Activated naive CD4-positive, alpha-beta T cell treated with anti-CD3 and anti-CD28 coated beads, Interleukin-2, amount 10 ng/mL, durations not matched to agents 5 hours and 36 hours (primary cell): ENCODE data around the gene NT5M. TPM values are rescaled to one million over a fixed set of nuclear protein-coding genes. Genes with fewer than 3 reads are reported as not detected.

Source experiments
- total RNA-seq, 2 experiments: library from RNA; stranded (reverse); gene quantifications; one replicate each; pipeline ENCODE4 v1.2.3, GENCODE V29; 2021

The NT5M gene
- 10 to 100 TPM in 1 of 2 experiments, 1 to 10 TPM in 1; 8.3 to 11.0 TPM for total RNA-seq

DNA sequence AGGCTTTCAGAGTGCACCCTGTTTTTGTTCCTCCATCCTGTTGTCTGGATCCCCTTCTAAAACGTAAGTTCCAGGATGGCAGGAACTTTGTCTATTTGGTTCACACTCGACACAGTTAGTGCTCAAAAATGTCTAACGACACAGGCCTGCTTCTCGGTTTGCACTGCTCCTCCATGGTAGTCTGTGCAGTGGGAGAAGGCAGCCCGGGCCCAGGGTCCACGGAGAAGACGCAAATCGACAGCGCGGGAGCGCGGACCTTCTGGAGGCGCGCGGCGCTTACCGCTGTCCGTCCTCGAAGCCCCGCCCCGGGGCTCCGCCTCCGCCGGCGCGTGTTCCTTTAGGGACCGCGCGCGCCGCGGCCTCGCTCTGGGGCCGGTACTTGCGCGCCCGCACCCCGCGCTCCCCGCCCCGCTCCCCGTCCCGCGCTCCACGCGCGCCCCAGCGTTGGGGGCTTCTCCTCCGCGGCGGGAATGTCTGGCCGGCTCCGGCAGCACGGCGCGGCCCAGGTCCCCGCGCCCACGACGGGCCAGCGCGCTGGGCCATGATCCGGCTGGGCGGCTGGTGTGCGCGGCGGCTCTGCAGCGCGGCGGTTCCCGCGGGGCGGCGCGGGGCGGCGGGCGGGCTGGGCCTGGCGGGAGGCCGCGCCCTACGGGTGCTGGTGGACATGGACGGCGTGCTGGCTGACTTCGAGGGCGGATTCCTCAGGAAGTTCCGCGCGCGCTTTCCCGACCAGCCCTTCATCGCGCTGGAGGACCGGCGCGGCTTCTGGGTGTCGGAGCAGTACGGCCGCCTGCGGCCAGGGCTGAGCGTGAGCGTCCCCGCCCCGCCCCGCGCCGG, at the start of gene NT5M:
Gene NT5M, plus strand, starts transcription at position 364 of the 837 bp plus-strand sequence. Its CDS starts 178 bp downstream, at position 542.

GRCh38 chr17:17280613-17281549, 22.3 kb upstream of the NT5M start, which contains the start of gene COPS3:
Gene COPS3 (minus strand): TSS chr17:17281246. CDS start chr17:17281186, 60 bp downstream.

Other genes starting within 250 kb of the NT5M start
- gene PLD6, start 97.0 kb upstream of the NT5M start, total RNA-seq, result 10 to 100 TPM in 1 of 2 experiments, 1 to 10 TPM in 1; 9.1 to 11.2 TPM
- 10 to 100 TPM; 56.0 to 59.6 TPM for gene FLCN, start 66.2 kb upstream of the NT5M start, total RNA-seq
- 100 to 1,000 TPM in 1 of 2 experiments, 10 to 100 TPM in 1; 97.1 to 107 TPM for gene COPS3, start 22.1 kb upstream of the NT5M start, total RNA-seq
- gene MED9, start 173.6 kb downstream of the NT5M start, total RNA-seq, result 10 to 100 TPM; 13.3 to 15.4 TPM
- under 1 TPM; 0.51 to 0.76 TPM for gene RASD1, start 193.0 kb downstream of the NT5M start, total RNA-seq